Gastroesophageal sphincter (tissue), 4 donors: Measurements from ENCODE around the gene ZNRF3. TPM values are rescaled to one million over a fixed set of nuclear protein-coding genes. Genes with fewer than 3 reads are reported as not detected.
"Not testable (repeated sequence)": the region's sequence is repeated elsewhere in the genome, so short reads cannot be mapped to it uniquely, and the experiment has no call there.

ENCODE experiments used
- ATAC-seq: fragments of 150-250 bp; one replicate; pipeline ENCODE4 v1.9.1; 2016; ENCODE audit warnings: mild to moderate bottlenecking, moderate library complexity
- H3K27ac ChIP-seq, 4 donors: fragments of 200-600 bp; sonication (generic) in 3 of 4; 1 replicate in 3 of 4; 2 replicates in 1 of 4; pipeline ENCODE4 v1.5.1; 2016 to 2019
- H3K27me3 ChIP-seq: fragments of 200-600 bp; sonication (generic); one replicate; pipeline ENCODE4 v1.5.1; 2019
- H3K36me3 ChIP-seq, 2 donors: fragments of 200-600 bp; sonication (generic); one replicate each; pipeline ENCODE4 v1.5.1; 2019; ENCODE audit warnings: control low read depth in 1 of 2
- H3K4me1 ChIP-seq, 3 donors: fragments of 200-600 bp; sonication (generic); 1 replicate in 2 of 3; 2 replicates in 1 of 3; pipeline ENCODE4 v1.5.1; 2016 to 2019; ENCODE audit warnings: control low read depth in 2 of 3
- H3K4me3 ChIP-seq, 2 donors: fragments of 200-600 bp; sonication (generic); one replicate each; pipeline ENCODE4 v1.5.1; 2019; ENCODE audit warnings: mild to moderate bottlenecking in 1 of 2, moderate library complexity in 1 of 2
- H3K9me3 ChIP-seq, 3 donors: fragments of 200-600 bp; sonication (generic); one replicate each; pipeline ENCODE4 v1.5.1; 2017 to 2019; ENCODE audit warnings: control low read depth in 2 of 3
- CTCF ChIP-seq, 4 experiments: fragments of 200-600 bp in 2 of 4; fragments of 450-650 bp in 2 of 4; sonication (generic) in 1 of 4; IDR thresholded peaks; one replicate each; pipeline ENCODE4 v1.5.1; 2017 to 2019; ENCODE audit warnings: antibody characterized with exemption in 4 of 4, mild to moderate bottlenecking in 2 of 4, moderate library complexity in 2 of 4
- EP300 ChIP-seq: sonication (generic); formaldehyde crosslinking; IDR thresholded peaks from one replicate; pipeline ENCODE4 v1.6.1; 2017; ENCODE audit warnings: antibody characterized with exemption, mild to moderate bottlenecking
- POLR2A ChIP-seq, 2 donors: fragments of 450-650 bp; IDR thresholded peaks; one replicate each; pipeline ENCODE4 v1.6.1; 2017; ENCODE audit warnings: antibody characterized with exemption in 2 of 2, mild to moderate bottlenecking in 2 of 2, moderate library complexity in 1 of 2
- POLR2AphosphoS5 ChIP-seq: sonication (generic); formaldehyde crosslinking; IDR thresholded peaks from one replicate; pipeline ENCODE4 v1.6.1; 2017; ENCODE audit warnings: antibody characterized with exemption
- WGBS, 2 donors: methylation state at CpG; one replicate each; pipeline ENCODE4 v1.1.5; 2018; ENCODE audit warnings: low coverage in 1 of 2; 5-methylcytosine and 5-hydroxymethylcytosine counted together
- total RNA-seq, 4 donors: library from RNA; depleted of rRNA; stranded (reverse); fragments of >200 nt; gene quantifications; one replicate each; pipeline ENCODE4 v1.1.0, GENCODE V29; 2016

ZNRF3 gene
- total RNA-seq, 4 donors from 2014 or later = 14.8 to 27.7 (median 19.8) TPM

- Histone ChIP-seq H3K4me1 (peaks cover 15 to 95% (median 54%) of the 10 kb centered on the region in 3 donors), H3K27ac (no peak overlapping the region), H3K36me3 (no peaks in the 10 kb centered on the region), H3K4me3 (no peak overlapping the region), H3K27me3 (no peaks in the 10 kb centered on the region), H3K9me3 (no peaks in the 10 kb centered on the region)
- no peak for TF ChIP-seq EP300
- no peak for TF ChIP-seq POLR2A (IDR thresholded peaks at IDR 0.05)
- TF ChIP-seq POLR2AphosphoS5 = no peak
- no peak for TF ChIP-seq CTCF (IDR thresholded peaks at IDR 0.05)
- 29 to 78% methylated on average over 1 to 5 of the region's 5 CpGs for WGBS, 2 donors
- no peak for ATAC-seq
These were observed 24.1 kb downstream of the ZNRF3 start for GRCh38 chr22:28907311-28908008.

DNA sequence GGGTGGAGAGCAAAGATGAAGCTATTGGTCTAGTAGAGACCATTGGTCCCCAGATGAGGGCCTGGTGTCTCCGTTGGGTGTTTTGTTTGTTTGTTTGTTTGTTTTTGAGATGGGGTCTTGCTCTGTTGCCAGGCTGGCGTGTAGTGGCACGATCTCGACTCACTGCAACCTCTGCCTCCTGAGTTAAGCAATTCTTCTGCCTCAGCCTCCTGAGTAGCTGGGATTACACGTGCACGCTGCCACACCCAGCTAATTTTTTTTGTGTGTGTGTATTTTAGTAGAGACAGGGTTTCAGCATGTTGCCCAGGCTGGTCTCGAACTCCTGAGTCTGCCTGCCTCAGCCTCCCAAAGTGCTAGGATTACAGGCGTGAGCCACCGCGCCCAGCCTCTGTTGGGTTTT lies 25.4 kb downstream of the ZNRF3 start:
- not testable (repeated sequence) for ATAC-seq, H3K4me3 ChIP-seq, H3K27ac ChIP-seq, H3K27me3 ChIP-seq, H3K9me3 ChIP-seq, H3K36me3 ChIP-seq
- H3K4me1 ChIP-seq = peaks cover 15 to 95% (median 43%) of the 10 kb centered on the region in 3 donors
- 84 to 86% methylated on average over 3 to 9 of the region's 10 CpGs for WGBS, 2 donors

DNA sequence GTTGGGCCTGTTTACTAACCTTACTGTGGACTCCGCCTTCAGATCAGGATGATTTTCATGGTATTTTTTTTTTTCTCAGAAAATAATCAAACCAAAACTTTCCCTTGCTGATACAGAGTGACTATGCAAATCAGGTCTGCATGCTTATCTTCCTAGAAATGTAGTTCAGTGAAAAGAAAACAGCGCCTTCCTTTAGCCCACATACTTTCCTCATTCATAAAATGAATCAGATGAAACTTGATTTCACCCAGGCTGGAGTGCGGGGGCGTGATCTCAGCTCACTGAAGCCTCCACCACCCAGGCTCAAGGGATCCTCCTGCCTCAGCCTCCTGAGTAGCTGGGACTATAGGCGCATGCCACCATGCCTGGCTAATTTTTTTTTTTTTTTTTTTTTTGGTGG lies 26.0 kb downstream of the ZNRF3 start:
- Histone ChIP-seq H3K27ac (no peak overlapping the region), H3K9me3 (no peaks in the 10 kb centered on the region), H3K4me3 (no peak overlapping the region), H3K4me1 (peaks cover 12 to 95% (median 37%) of the 10 kb centered on the region in 3 donors), H3K27me3 (no peaks in the 10 kb centered on the region), H3K36me3 (no peaks in the 10 kb centered on the region)
- TF ChIP-seq EP300 (no peak), CTCF (IDR thresholded peaks at IDR 0.05) (no peak), POLR2AphosphoS5 (no peak), POLR2A (IDR thresholded peaks at IDR 0.05) (no peak)
- 90 to 95% methylated on average over 3 to 5 of the region's 5 CpGs for WGBS, 2 donors
- no peak for ATAC-seq

DNA sequence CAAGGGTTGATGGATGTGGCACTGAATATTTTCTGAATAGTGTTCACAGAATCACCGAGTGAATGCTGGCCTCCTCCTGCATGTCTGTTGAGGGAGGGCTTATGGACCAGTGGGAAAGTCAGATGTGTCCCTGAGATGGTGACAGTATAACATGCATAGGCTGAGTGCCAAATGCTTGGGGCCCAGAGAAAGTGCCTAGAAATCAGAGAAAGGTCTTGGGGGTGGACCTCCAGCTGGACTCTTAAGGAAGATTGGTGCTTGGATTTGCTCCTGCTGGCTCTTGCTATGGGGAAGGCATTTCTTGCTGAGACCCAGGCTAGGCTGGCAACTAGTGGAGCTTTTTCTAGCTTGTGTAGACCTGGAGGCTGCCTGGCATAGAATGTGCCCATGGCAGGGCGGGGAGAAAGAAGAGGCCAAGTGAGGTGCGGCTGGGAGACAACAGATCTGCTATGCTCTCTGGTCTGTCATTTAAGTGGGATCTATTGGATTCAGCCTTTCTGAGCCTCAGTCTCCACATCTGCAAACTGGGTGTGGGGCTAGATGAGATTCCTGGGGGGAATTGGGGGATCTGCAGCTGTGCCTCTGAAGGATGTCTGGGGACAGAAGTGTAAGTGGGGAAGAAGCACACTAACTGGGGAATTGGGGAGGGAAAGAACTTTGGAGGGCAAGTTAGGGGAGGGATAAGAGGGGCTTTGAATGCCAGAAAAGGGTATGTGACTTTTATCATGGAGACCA lies 27.4 kb downstream of the ZNRF3 start:
- no peaks in the 10 kb centered on the region for H3K36me3 ChIP-seq
- whole genome bisulfite sequencing, 2 donors = 50% methylated on average over 1 of the region's 3 CpGs; no CpG with 5 or more reads in 1 of the 2 donors
- no peaks in the 10 kb centered on the region for H3K27me3 ChIP-seq
- peaks cover 10 to 94% (median 31%) of the 10 kb centered on the region in 3 donors for H3K4me1 ChIP-seq
- H3K27ac ChIP-seq = peak overlapping the region; percentile 71 to 86 (median 76)
- ATAC-seq = no peak
- TF ChIP-seq POLR2A (IDR thresholded peaks at IDR 0.05) = no peak
- TF ChIP-seq EP300 = no peak
- TF ChIP-seq POLR2AphosphoS5 = no peak
- TF ChIP-seq CTCF (IDR thresholded peaks at IDR 0.05) = no peak
- H3K4me3 ChIP-seq = no peak overlapping the region
- no peaks in the 10 kb centered on the region for H3K9me3 ChIP-seq

DNA sequence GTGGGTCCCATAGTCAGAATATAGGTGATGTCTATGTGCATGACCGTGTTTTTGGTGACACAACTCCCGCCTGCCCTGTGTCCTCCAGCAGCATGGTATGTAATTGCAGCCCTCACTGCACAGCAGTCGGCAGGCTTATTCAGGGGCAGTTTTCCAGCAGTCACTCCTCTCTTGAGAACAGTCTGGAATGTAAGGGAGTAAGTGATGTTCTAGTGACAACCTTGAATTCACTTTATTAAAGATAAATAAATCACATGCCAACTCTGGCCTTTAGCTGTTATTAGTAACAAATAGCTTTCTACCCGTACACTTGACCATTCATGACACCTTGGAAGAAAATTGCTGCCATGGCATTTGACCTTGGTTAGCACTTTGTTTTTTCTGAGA lies 27.9 kb downstream of the ZNRF3 start:
- Histone ChIP-seq H3K27ac (peak overlapping the region; percentile 71 to 86 (median 76)), H3K4me1 (peaks cover 10 to 94% (median 29%) of the 10 kb centered on the region in 3 donors), H3K9me3 (no peaks in the 10 kb centered on the region), H3K27me3 (no peaks in the 10 kb centered on the region), H3K4me3 (no peak overlapping the region), H3K36me3 (no peaks in the 10 kb centered on the region)
- ATAC-seq = peak; percentile 42
- no peak for TF ChIP-seq EP300
- TF ChIP-seq POLR2A (IDR thresholded peaks at IDR 0.05) = no peak
- no peak for TF ChIP-seq CTCF (IDR thresholded peaks at IDR 0.05)
- no peak for TF ChIP-seq POLR2AphosphoS5
- WGBS, 2 donors = 21 to 53% methylated on average over 4 of the region's 4 CpGs
